ENCODE data around the gene SART3.
"Not testable (repeated sequence)": the region's sequence is repeated elsewhere in the genome, so short reads cannot be mapped to it uniquely, and the experiment has no call there.

SART3 gene

GRCh38 chr12:108594960-108595710 is 34.2 kb upstream of the SART3 start:
- Histone ChIP-seq H3K36me3 (ENCODE audit: control insufficient read depth, insufficient read depth, low read length) (no peaks in the 10 kb centered on the region), H3K4me3 (ENCODE audit: low read depth, low read length) (no peak overlapping the region), H3K9ac (ENCODE audit: low read depth, low read length) (no peak overlapping the region), H3K9me3 (ENCODE audit: control insufficient read depth, insufficient read depth, low read length) (no peaks in the 10 kb centered on the region), H3K27me3 (ENCODE audit: control insufficient read depth, insufficient read depth, low read length) (no peaks in the 10 kb centered on the region), H3K4me1 (ENCODE audit: control insufficient read depth, insufficient read depth, low read length) (no peaks in the 10 kb centered on the region)

GRCh38 chr12:108594323-108594903 is 33.4 kb upstream of the SART3 start:
- no peaks in the 10 kb centered on the region for H3K36me3 ChIP-seq (ENCODE audit: control insufficient read depth, insufficient read depth, low read length)
- H3K4me3 ChIP-seq (ENCODE audit: low read depth, low read length) = no peak overlapping the region
- peaks cover 2% of the 10 kb centered on the region for H3K4me1 ChIP-seq (ENCODE audit: control insufficient read depth, insufficient read depth, low read length)
- H3K9me3 ChIP-seq (ENCODE audit: control insufficient read depth, insufficient read depth, low read length) = no peaks in the 10 kb centered on the region
- H3K9ac ChIP-seq (ENCODE audit: low read depth, low read length) = no peak overlapping the region
- H3K27me3 ChIP-seq (ENCODE audit: control insufficient read depth, insufficient read depth, low read length) = no peaks in the 10 kb centered on the region

GRCh38 chr12:108592033-108592909 is 31.3 kb upstream of the SART3 start:
- peaks cover 6% of the 10 kb centered on the region for H3K4me1 ChIP-seq (ENCODE audit: control insufficient read depth, insufficient read depth, low read length)
- no peak overlapping the region for H3K9ac ChIP-seq (ENCODE audit: low read depth, low read length)
- H3K4me3 ChIP-seq (ENCODE audit: low read depth, low read length) = no peak overlapping the region
- H3K36me3 ChIP-seq (ENCODE audit: control insufficient read depth, insufficient read depth, low read length) = no peaks in the 10 kb centered on the region
- no peaks in the 10 kb centered on the region for H3K9me3 ChIP-seq (ENCODE audit: control insufficient read depth, insufficient read depth, low read length)
- H3K27me3 ChIP-seq (ENCODE audit: control insufficient read depth, insufficient read depth, low read length) = no peaks in the 10 kb centered on the region

GRCh38 chr12:108591267-108591980 is 30.5 kb upstream of the SART3 start:
- no peak overlapping the region for H3K4me3 ChIP-seq (ENCODE audit: low read depth, low read length)
- peaks cover 6% of the 10 kb centered on the region for H3K4me1 ChIP-seq (ENCODE audit: control insufficient read depth, insufficient read depth, low read length)
- no peaks in the 10 kb centered on the region for H3K9me3 ChIP-seq (ENCODE audit: control insufficient read depth, insufficient read depth, low read length)
- no peak overlapping the region for H3K9ac ChIP-seq (ENCODE audit: low read depth, low read length)
- no peaks in the 10 kb centered on the region for H3K27me3 ChIP-seq (ENCODE audit: control insufficient read depth, insufficient read depth, low read length)
- H3K36me3 ChIP-seq (ENCODE audit: control insufficient read depth, insufficient read depth, low read length) = no peaks in the 10 kb centered on the region

GRCh38 chr12:108590463-108590862 is 29.5 kb upstream of the SART3 start:
- H3K9ac ChIP-seq (ENCODE audit: low read depth, low read length); H3K9me3 ChIP-seq (ENCODE audit: control insufficient read depth, insufficient read depth, low read length); H3K27me3 ChIP-seq (ENCODE audit: control insufficient read depth, insufficient read depth, low read length); H3K4me1 ChIP-seq (ENCODE audit: control insufficient read depth, insufficient read depth, low read length); H3K4me3 ChIP-seq (ENCODE audit: low read depth, low read length); H3K36me3 ChIP-seq (ENCODE audit: control insufficient read depth, insufficient read depth, low read length): not testable (repeated sequence)

- Histone ChIP-seq H3K4me3 (ENCODE audit: low read depth, low read length) (no peak overlapping the region), H3K4me1 (ENCODE audit: control insufficient read depth, insufficient read depth, low read length) (peaks cover 6% of the 10 kb centered on the region), H3K36me3 (ENCODE audit: control insufficient read depth, insufficient read depth, low read length) (no peaks in the 10 kb centered on the region), H3K9ac (ENCODE audit: low read depth, low read length) (no peak overlapping the region), H3K9me3 (ENCODE audit: control insufficient read depth, insufficient read depth, low read length) (no peaks in the 10 kb centered on the region), H3K27me3 (ENCODE audit: control insufficient read depth, insufficient read depth, low read length) (no peaks in the 10 kb centered on the region)
These were observed 28.9 kb upstream of the SART3 start for GRCh38 chr12:108589840-108590229.

- no peaks in the 10 kb centered on the region for H3K9me3 ChIP-seq (ENCODE audit: control insufficient read depth, insufficient read depth, low read length)
- no peaks in the 10 kb centered on the region for H3K36me3 ChIP-seq (ENCODE audit: control insufficient read depth, insufficient read depth, low read length)
- peaks cover 6% of the 10 kb centered on the region for H3K4me1 ChIP-seq (ENCODE audit: control insufficient read depth, insufficient read depth, low read length)
- no peak overlapping the region for H3K4me3 ChIP-seq (ENCODE audit: low read depth, low read length)
- no peaks in the 10 kb centered on the region for H3K27me3 ChIP-seq (ENCODE audit: control insufficient read depth, insufficient read depth, low read length)
- no peak overlapping the region for H3K9ac ChIP-seq (ENCODE audit: low read depth, low read length)
These were observed 28.3 kb upstream of the SART3 start for GRCh38 chr12:108589028-108589839.

GRCh38 chr12:108587826-108588225 is 26.9 kb upstream of the SART3 start:
- peaks cover 6% of the 10 kb centered on the region for H3K4me1 ChIP-seq (ENCODE audit: control insufficient read depth, insufficient read depth, low read length)
- no peak overlapping the region for H3K9ac ChIP-seq (ENCODE audit: low read depth, low read length)
- no peaks in the 10 kb centered on the region for H3K36me3 ChIP-seq (ENCODE audit: control insufficient read depth, insufficient read depth, low read length)
- H3K27me3 ChIP-seq (ENCODE audit: control insufficient read depth, insufficient read depth, low read length) = no peaks in the 10 kb centered on the region
- no peaks in the 10 kb centered on the region for H3K9me3 ChIP-seq (ENCODE audit: control insufficient read depth, insufficient read depth, low read length)
- H3K4me3 ChIP-seq (ENCODE audit: low read depth, low read length) = no peak overlapping the region

GRCh38 chr12:108586306-108586705 is 25.3 kb upstream of the SART3 start:
- no peaks in the 10 kb centered on the region for H3K27me3 ChIP-seq (ENCODE audit: control insufficient read depth, insufficient read depth, low read length)
- no peaks in the 10 kb centered on the region for H3K36me3 ChIP-seq (ENCODE audit: control insufficient read depth, insufficient read depth, low read length)

GRCh38 chr12:108585864-108586263 is 24.9 kb upstream of the SART3 start:
- H3K27me3 ChIP-seq (ENCODE audit: control insufficient read depth, insufficient read depth, low read length) = no peaks in the 10 kb centered on the region
- no peak overlapping the region for H3K9ac ChIP-seq (ENCODE audit: low read depth, low read length)
- peaks cover 6% of the 10 kb centered on the region for H3K4me1 ChIP-seq (ENCODE audit: control insufficient read depth, insufficient read depth, low read length)
- H3K9me3 ChIP-seq (ENCODE audit: control insufficient read depth, insufficient read depth, low read length) = no peaks in the 10 kb centered on the region
- no peaks in the 10 kb centered on the region for H3K36me3 ChIP-seq (ENCODE audit: control insufficient read depth, insufficient read depth, low read length)
- no peak overlapping the region for H3K4me3 ChIP-seq (ENCODE audit: low read depth, low read length)

More at GRCh38 chr12:108586306-108586705, 25.3 kb upstream of the SART3 start:
- Histone ChIP-seq H3K9me3 (ENCODE audit: control insufficient read depth, insufficient read depth, low read length) (no peaks in the 10 kb centered on the region), H3K4me1 (ENCODE audit: control insufficient read depth, insufficient read depth, low read length) (peaks cover 6% of the 10 kb centered on the region), H3K9ac (ENCODE audit: low read depth, low read length) (no peak overlapping the region), H3K4me3 (ENCODE audit: low read depth, low read length) (no peak overlapping the region)
